Liver (tissue), 9 donors: ENCODE results near the gene RRM2. TPM values are rescaled to one million over a fixed set of nuclear protein-coding genes. Genes with fewer than 3 reads are reported as not detected.
"Not testable (repeated sequence)": the region's sequence is repeated elsewhere in the genome, so short reads cannot be mapped to it uniquely, and the experiment has no call there.

Experiments used
- DNase-seq: peaks from one replicate; pipeline ENCODE4 v3.0.0-alpha.2; 2017; ENCODE audit warnings: low spot score
- H3K27ac ChIP-seq, 2 donors: one replicate each; pipeline ENCODE4 v1.7.0; 2013; ENCODE audit warnings: inconsistent platforms in 2 of 2, low read length in 2 of 2, control low read depth in 1 of 2, low read depth in 1 of 2, mild to moderate bottlenecking in 1 of 2
- H3K27me3 ChIP-seq, 4 donors: one replicate each; pipeline versions ENCODE4 v1.6.1 to v1.7.0; 2013; ENCODE audit warnings: low read length in 3 of 4, inconsistent platforms in 1 of 4, mild to moderate bottlenecking in 1 of 4, moderate library complexity in 1 of 4; ENCODE audit not compliant: control insufficient read depth in 4 of 4, insufficient read depth in 4 of 4
- H3K36me3 ChIP-seq, 4 donors: one replicate each; pipeline versions ENCODE4 v1.6.1 to v1.7.0; 2013; ENCODE audit warnings: low read length in 3 of 4, mild to moderate bottlenecking in 3 of 4, low read depth in 1 of 4, moderate library complexity in 1 of 4; ENCODE audit not compliant: control insufficient read depth in 4 of 4, insufficient read depth in 3 of 4
- H3K4me1 ChIP-seq, 4 donors: one replicate each; pipeline versions ENCODE4 v1.6.1 to v1.7.0; 2013; ENCODE audit warnings: low read length in 3 of 4, mild to moderate bottlenecking in 3 of 4, moderate library complexity in 1 of 4; ENCODE audit not compliant: control insufficient read depth in 4 of 4, insufficient read depth in 4 of 4
- H3K4me3 ChIP-seq, 3 donors: one replicate each; pipeline versions ENCODE4 v1.6.1 to v1.7.0; 2013; ENCODE audit warnings: low read length in 3 of 3, control low read depth in 1 of 3, low read depth in 1 of 3, mild to moderate bottlenecking in 1 of 3
- H3K9ac ChIP-seq, 2 donors: one replicate each; pipeline ENCODE4 v1.7.0; 2013; ENCODE audit warnings: low read length in 2 of 2, mild to moderate bottlenecking in 2 of 2, moderate library complexity in 2 of 2, control low read depth in 1 of 2, low read depth in 1 of 2
- H3K9me3 ChIP-seq, 4 donors: one replicate each; pipeline versions ENCODE4 v1.6.1 to v1.7.0; 2013; ENCODE audit warnings: low read length in 3 of 4; ENCODE audit not compliant: control insufficient read depth in 4 of 4
- EGR1 ChIP-seq, 2 donors: IDR thresholded peaks; 2 replicates each; pipeline ENCODE4 v1.6.1; 2016 to 2018; ENCODE audit warnings: antibody characterized with exemption in 2 of 2, low read depth in 2 of 2
- FOXA1 ChIP-seq: IDR thresholded peaks from 2 replicates; pipeline ENCODE4 v1.6.1; 2016; ENCODE audit warnings: antibody characterized with exemption
- FOXA2 ChIP-seq: IDR thresholded peaks from 2 replicates; pipeline ENCODE4 v1.6.1; 2016; ENCODE audit warnings: antibody characterized with exemption
- GABPA ChIP-seq, 2 donors: IDR thresholded peaks in 1 of 2; conservative IDR thresholded peaks in 1 of 2; 2 replicates each; pipeline ENCODE4 v1.6.1; 2016; ENCODE audit warnings: antibody characterized with exemption in 2 of 2, mild to moderate bottlenecking in 1 of 2, moderate library complexity in 1 of 2
- HNF4A ChIP-seq, 2 donors: conservative IDR thresholded peaks; 2 replicates each; pipeline ENCODE4 v1.6.1; 2016; ENCODE audit warnings: antibody characterized with exemption in 2 of 2, mild to moderate bottlenecking in 2 of 2
- HNF4G ChIP-seq: IDR thresholded peaks from 2 replicates; pipeline ENCODE4 v1.6.1; 2016; ENCODE audit warnings: antibody characterized with exemption
- JUND ChIP-seq, 2 donors: IDR thresholded peaks; 2 replicates each; pipeline ENCODE4 v1.6.1; 2016; ENCODE audit warnings: antibody characterized with exemption in 2 of 2
- NR2F2 ChIP-seq: IDR thresholded peaks from 2 replicates; pipeline ENCODE4 v1.6.1; 2016; ENCODE audit warnings: antibody characterized with exemption
- RAD21 ChIP-seq, 2 donors: IDR thresholded peaks; 2 replicates each; pipeline ENCODE4 v1.6.1; 2016; ENCODE audit warnings: antibody characterized with exemption in 2 of 2, mild to moderate bottlenecking in 2 of 2
- RXRA ChIP-seq, 2 donors: IDR thresholded peaks; 2 replicates each; pipeline ENCODE4 v1.6.1; 2017 to 2018; ENCODE audit warnings: antibody characterized with exemption in 2 of 2, mild to moderate bottlenecking in 1 of 2
- SP1 ChIP-seq: IDR thresholded peaks from 2 replicates; pipeline ENCODE4 v1.6.1; 2018; ENCODE audit warnings: antibody characterized with exemption, mild to moderate bottlenecking
- TAF1 ChIP-seq: conservative IDR thresholded peaks from 2 replicates; pipeline ENCODE4 v1.6.1; 2016; ENCODE audit warnings: antibody characterized with exemption, mild to moderate bottlenecking
- YY1 ChIP-seq: IDR thresholded peaks from 2 replicates; pipeline ENCODE4 v1.6.1; 2016; ENCODE audit warnings: antibody characterized with exemption, mild to moderate bottlenecking
- WGBS: extraction: QIAGEN DNeasy Blood & Tissue Kit; methylation state at CpG from one replicate; pipeline ENCODE4 v1.1.7; 2013; 5-methylcytosine and 5-hydroxymethylcytosine counted together
- polyA plus RNA-seq, 2 donors: library from polyadenylated mRNA; stranded (reverse) in 1 of 2; unstranded in 1 of 2; fragments of 200-250 nt in 1 of 2; fragments of >200 nt in 1 of 2; fragmentation: Nextera tagmentation in 1 of 2; extraction: Ambion mirVana in 1 of 2; gene quantifications; one replicate each; pipeline versions ENCODE4 v1.2.1 to v1.2.3, GENCODE V29; 2013 to 2015
- total RNA-seq, 2 donors: library from RNA; depleted of rRNA; stranded (reverse); fragments of >200 nt; gene quantifications; one replicate each; pipeline ENCODE4 v1.2.3, GENCODE V29; 2014
- TF ChIP-seq, protein P1 (sequence below): IDR thresholded peaks from 2 replicates; pipeline ENCODE4 v1.6.1; 2016; ENCODE audit warnings: antibody characterized with exemption
- TF ChIP-seq, protein P2 (sequence below): IDR thresholded peaks from 2 replicates; pipeline ENCODE4 v1.6.1; 2016; ENCODE audit warnings: antibody characterized with exemption
- TF ChIP-seq, protein P3 (sequence below): fragments of 150-350 bp; IDR thresholded peaks from 2 replicates; pipeline ENCODE4 v1.5.1; 2017; ENCODE audit warnings: improper control_type of control experiment, low read depth, low read length; ENCODE audit not compliant: missing input control
- TF ChIP-seq, protein P4 (sequence below): IDR thresholded peaks from 2 replicates; pipeline ENCODE4 v1.6.1; 2016; ENCODE audit warnings: antibody characterized with exemption, mild to moderate bottlenecking
- TF ChIP-seq, protein P5 (sequence below): IDR thresholded peaks from 2 replicates; pipeline ENCODE4 v1.6.1; 2016; ENCODE audit warnings: antibody characterized with exemption
- donor health status: healthy.
- donor health status: healthy.
- donor health status: healthy.
- donor health status: healthy.
- donor health status: healthy.

The RRM2 gene
- total and polyA plus RNA-seq, 4 donors: 3.9 to 124 (median 18.5) TPM

DNA sequence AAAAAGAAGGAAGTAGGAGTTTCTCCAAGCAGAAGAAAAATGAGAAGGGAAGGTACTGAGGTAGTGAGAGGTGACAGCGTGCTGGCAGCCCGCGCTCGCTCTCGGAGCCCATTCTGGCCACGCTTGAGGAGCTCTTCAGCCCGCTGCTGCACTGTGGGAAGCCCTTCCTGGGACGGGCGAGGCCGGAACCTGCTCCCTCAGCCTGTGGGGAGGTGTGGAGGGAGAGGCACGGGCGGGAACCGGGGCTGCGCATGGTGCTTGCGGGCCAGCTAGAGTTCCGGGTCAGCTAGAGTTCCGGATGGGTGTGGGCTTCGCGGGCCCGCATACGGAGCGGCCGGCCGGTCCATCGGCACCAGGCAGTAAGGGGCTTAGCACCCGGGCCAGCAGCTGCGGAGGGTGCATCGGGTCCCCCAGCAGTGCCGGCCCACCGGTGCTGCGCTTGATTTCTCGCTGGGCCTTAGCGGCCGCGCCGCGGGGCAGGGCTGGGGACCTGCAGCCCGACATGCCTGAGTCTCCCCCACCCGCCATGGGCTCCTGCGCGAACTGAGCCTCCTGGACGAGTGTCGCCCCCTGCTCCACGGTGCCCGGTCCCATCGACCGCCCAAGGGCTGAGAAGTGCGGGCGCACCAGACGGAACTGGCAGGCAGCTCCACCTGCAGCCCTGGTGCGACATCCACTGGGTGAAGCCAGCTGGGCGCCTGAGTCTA, 31.2 kb upstream of the RRM2 start:
- WGBS: 32% methylated on average over 52 of the region's 52 CpGs
- no peak for TF ChIP-seq EGR1 (IDR thresholded peaks at IDR 0.05; ENCODE audit: low read depth in 2 of 2)
- TF ChIP-seq FOXA2: no peak
- TF ChIP-seq YY1: no peak
- TF ChIP-seq RAD21 (IDR thresholded peaks at IDR 0.05): no peak
- no peak for TF ChIP-seq SP1
- TF ChIP-seq GABPA (IDR thresholded peaks at IDR 0.05 in 1 of 2, conservative IDR thresholded peaks at IDR 0.05 in 1 of 2): no peak
- TF ChIP-seq, protein P1, sequence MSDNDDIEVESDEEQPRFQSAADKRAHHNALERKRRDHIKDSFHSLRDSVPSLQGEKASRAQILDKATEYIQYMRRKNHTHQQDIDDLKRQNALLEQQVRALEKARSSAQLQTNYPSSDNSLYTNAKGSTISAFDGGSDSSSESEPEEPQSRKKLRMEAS: no peak
- Histone ChIP-seq H3K4me1 (no peaks in the 10 kb centered on the region), H3K4me3 (peak overlapping the region in 1 of 3 donors; percentile 4), H3K9me3 (no peaks in the 10 kb centered on the region), H3K27me3 (peaks cover 0 to 4% (median 2%) of the 10 kb centered on the region in 4 donors), H3K27ac (no peak overlapping the region), H3K9ac (no peak overlapping the region), H3K36me3 (no peaks in the 10 kb centered on the region)
- no peak for DNase-seq

DNA sequence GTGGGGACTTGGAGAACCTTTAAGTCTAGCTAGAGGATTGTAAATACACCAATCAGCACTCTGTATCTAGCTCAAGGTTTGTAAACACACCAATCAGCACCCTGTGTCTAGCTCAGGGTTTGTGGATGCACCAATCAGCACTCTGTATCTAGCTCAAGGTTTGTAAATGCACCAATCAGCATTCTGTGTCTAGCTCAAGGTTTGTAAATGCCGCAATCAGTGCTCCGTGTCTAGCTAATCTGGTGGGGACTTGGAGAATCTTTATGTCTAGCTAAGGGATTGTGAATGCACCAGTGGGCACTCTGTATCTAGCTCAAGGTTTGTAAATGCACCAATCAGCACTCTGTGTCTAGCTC, 30.7 kb upstream of the RRM2 start:
- H3K36me3 ChIP-seq, DNase-seq, H3K9me3 ChIP-seq, H3K9ac ChIP-seq, H3K27me3 ChIP-seq, H3K4me1 ChIP-seq, H3K27ac ChIP-seq, H3K4me3 ChIP-seq: not testable (repeated sequence)
- 95% methylated on average over 2 of the region's 2 CpGs for WGBS

DNA sequence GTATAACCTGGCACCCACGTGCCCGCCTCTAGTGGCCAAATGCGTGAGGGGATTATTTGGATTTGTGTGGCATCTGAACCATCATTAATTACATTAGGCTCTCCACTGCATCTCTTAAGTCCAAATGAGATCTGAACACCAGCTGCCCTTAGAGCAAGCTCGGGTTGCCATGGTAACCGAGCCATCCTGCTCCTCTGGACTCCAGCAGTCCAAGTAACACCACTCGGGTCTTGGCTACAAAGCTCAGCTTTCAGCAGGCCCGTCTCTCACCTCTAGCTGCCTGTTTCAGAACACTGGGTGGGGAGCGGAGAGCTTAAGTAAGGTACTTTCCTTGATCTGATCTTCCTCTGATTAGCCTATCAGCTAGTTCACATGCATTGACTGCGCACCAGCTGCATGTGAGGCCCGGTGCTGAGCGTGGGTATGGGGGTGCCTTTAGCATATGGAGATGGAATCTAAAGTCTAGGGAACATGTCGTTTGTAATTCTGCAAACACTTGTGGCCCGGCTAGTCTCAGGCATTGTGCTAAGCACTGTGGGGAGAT, 28.2 kb upstream of the RRM2 start:
- peaks cover 0 to 2% (median 0%) of the 10 kb centered on the region in 4 donors for H3K4me1 ChIP-seq
- WGBS: 92% methylated on average over 13 of the region's 13 CpGs
- H3K27ac ChIP-seq: no peak overlapping the region
- TF ChIP-seq HNF4A (conservative IDR thresholded peaks at IDR 0.05) (no peak), FOXA1 (no peak), HNF4G (no peak), RXRA (IDR thresholded peaks at IDR 0.05) (no peak), SP1 (no peak), RAD21 (IDR thresholded peaks at IDR 0.05) (no peak), TAF1 (no peak), JUND (IDR thresholded peaks at IDR 0.05) (no peak), GABPA (IDR thresholded peaks at IDR 0.05 in 1 of 2, conservative IDR thresholded peaks at IDR 0.05 in 1 of 2) (no peak), EGR1 (IDR thresholded peaks at IDR 0.05; ENCODE audit: low read depth in 2 of 2) (no peak), NR2F2 (no peak)
- TF ChIP-seq, protein P2, sequence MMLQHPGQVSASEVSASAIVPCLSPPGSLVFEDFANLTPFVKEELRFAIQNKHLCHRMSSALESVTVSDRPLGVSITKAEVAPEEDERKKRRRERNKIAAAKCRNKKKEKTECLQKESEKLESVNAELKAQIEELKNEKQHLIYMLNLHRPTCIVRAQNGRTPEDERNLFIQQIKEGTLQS: no peak
- TF ChIP-seq, protein P3, sequence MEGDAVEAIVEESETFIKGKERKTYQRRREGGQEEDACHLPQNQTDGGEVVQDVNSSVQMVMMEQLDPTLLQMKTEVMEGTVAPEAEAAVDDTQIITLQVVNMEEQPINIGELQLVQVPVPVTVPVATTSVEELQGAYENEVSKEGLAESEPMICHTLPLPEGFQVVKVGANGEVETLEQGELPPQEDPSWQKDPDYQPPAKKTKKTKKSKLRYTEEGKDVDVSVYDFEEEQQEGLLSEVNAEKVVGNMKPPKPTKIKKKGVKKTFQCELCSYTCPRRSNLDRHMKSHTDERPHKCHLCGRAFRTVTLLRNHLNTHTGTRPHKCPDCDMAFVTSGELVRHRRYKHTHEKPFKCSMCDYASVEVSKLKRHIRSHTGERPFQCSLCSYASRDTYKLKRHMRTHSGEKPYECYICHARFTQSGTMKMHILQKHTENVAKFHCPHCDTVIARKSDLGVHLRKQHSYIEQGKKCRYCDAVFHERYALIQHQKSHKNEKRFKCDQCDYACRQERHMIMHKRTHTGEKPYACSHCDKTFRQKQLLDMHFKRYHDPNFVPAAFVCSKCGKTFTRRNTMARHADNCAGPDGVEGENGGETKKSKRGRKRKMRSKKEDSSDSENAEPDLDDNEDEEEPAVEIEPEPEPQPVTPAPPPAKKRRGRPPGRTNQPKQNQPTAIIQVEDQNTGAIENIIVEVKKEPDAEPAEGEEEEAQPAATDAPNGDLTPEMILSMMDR: no peak
- TF ChIP-seq, protein P4, sequence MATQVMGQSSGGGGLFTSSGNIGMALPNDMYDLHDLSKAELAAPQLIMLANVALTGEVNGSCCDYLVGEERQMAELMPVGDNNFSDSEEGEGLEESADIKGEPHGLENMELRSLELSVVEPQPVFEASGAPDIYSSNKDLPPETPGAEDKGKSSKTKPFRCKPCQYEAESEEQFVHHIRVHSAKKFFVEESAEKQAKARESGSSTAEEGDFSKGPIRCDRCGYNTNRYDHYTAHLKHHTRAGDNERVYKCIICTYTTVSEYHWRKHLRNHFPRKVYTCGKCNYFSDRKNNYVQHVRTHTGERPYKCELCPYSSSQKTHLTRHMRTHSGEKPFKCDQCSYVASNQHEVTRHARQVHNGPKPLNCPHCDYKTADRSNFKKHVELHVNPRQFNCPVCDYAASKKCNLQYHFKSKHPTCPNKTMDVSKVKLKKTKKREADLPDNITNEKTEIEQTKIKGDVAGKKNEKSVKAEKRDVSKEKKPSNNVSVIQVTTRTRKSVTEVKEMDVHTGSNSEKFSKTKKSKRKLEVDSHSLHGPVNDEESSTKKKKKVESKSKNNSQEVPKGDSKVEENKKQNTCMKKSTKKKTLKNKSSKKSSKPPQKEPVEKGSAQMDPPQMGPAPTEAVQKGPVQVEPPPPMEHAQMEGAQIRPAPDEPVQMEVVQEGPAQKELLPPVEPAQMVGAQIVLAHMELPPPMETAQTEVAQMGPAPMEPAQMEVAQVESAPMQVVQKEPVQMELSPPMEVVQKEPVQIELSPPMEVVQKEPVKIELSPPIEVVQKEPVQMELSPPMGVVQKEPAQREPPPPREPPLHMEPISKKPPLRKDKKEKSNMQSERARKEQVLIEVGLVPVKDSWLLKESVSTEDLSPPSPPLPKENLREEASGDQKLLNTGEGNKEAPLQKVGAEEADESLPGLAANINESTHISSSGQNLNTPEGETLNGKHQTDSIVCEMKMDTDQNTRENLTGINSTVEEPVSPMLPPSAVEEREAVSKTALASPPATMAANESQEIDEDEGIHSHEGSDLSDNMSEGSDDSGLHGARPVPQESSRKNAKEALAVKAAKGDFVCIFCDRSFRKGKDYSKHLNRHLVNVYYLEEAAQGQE: no peak
- TF ChIP-seq, protein P5, sequence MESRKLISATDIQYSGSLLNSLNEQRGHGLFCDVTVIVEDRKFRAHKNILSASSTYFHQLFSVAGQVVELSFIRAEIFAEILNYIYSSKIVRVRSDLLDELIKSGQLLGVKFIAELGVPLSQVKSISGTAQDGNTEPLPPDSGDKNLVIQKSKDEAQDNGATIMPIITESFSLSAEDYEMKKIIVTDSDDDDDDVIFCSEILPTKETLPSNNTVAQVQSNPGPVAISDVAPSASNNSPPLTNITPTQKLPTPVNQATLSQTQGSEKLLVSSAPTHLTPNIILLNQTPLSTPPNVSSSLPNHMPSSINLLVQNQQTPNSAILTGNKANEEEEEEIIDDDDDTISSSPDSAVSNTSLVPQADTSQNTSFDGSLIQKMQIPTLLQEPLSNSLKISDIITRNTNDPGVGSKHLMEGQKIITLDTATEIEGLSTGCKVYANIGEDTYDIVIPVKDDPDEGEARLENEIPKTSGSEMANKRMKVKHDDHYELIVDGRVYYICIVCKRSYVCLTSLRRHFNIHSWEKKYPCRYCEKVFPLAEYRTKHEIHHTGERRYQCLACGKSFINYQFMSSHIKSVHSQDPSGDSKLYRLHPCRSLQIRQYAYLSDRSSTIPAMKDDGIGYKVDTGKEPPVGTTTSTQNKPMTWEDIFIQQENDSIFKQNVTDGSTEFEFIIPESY: no peak
- TF ChIP-seq, protein P1: no peak
- peaks cover 0 to 4% (median 2%) of the 10 kb centered on the region in 4 donors for H3K27me3 ChIP-seq
- H3K4me3 ChIP-seq: no peak overlapping the region
- H3K9me3 ChIP-seq: no peaks in the 10 kb centered on the region
- no peak for DNase-seq
- no peaks in the 10 kb centered on the region for H3K36me3 ChIP-seq
- H3K9ac ChIP-seq: no peak overlapping the region
